GM21526 (cell line): Measurements from ENCODE around the gene PDE10A.

ENCODE experiments used
- ATAC-seq: cut with Tn5 transposase; IDR thresholded peaks from one replicate; pipeline ENCODE4 v1.9.1; 2021; ENCODE audit warnings: moderate library complexity; ENCODE audit not compliant: unreplicated experiment, low FRiP score

PDE10A gene

GRCh38 chr6:165426892-165427291, 236.1 kb downstream of the PDE10A start:
- no peak for ATAC-seq

GRCh38 chr6:165422192-165422591, 240.8 kb downstream of the PDE10A start:
- no peak for ATAC-seq

GRCh38 chr6:165417278-165417865, 245.7 kb downstream of the PDE10A start:
- ATAC-seq = no peak

- ATAC-seq = no peak
Observed at GRCh38 chr6:165404697-165405096, 258.3 kb downstream of the PDE10A start.

- ATAC-seq = no peak
Observed at GRCh38 chr6:165404296-165404695, 258.7 kb downstream of the PDE10A start.

- ATAC-seq = no peak
Observed at GRCh38 chr6:165403006-165403595, 259.9 kb downstream of the PDE10A start.

GRCh38 chr6:165401092-165401491, 261.9 kb downstream of the PDE10A start:
- ATAC-seq = no peak

GRCh38 chr6:165390475-165390874, 272.6 kb downstream of the PDE10A start:
- ATAC-seq = no peak

- no peak for ATAC-seq
Observed at GRCh38 chr6:165389534-165389933, 273.5 kb downstream of the PDE10A start.

- no peak for ATAC-seq
Observed at GRCh38 chr6:165383323-165383722, 279.7 kb downstream of the PDE10A start.

- no peak for ATAC-seq
Observed at GRCh38 chr6:165376100-165376499, 286.9 kb downstream of the PDE10A start.

GRCh38 chr6:165365371-165365770, 297.7 kb downstream of the PDE10A start:
- no peak for ATAC-seq

- no peak for ATAC-seq
Observed at GRCh38 chr6:165345700-165346099, 317.3 kb downstream of the PDE10A start.

- no peak for ATAC-seq
Observed at GRCh38 chr6:165340532-165340931, 322.5 kb downstream of the PDE10A start.

- ATAC-seq = no peak
Observed at GRCh38 chr6:165325609-165326008, 337.4 kb downstream of the PDE10A start.

- ATAC-seq = no peak
Observed at GRCh38 chr6:165321555-165322145, 341.4 kb downstream of the PDE10A start.

GRCh38 chr6:165321150-165321549, 341.9 kb downstream of the PDE10A start:
- ATAC-seq = no peak

GRCh38 chr6:165317723-165318122, 345.3 kb downstream of the PDE10A start:
- ATAC-seq = no peak

- ATAC-seq = no peak
Observed at GRCh38 chr6:165308926-165309731, 353.9 kb downstream of the PDE10A start, which contains the start of gene C6orf118. Gene C6orf118 (minus strand): TSS chr6:165309605. CDS start chr6:165309586, 19 bp downstream.

GRCh38 chr6:165306955-165307354, 356.1 kb downstream of the PDE10A start:
- no peak for ATAC-seq
